Prostate gland (tissue), 2 donors: ENCODE measurements around the gene DDX54. TPM values are rescaled to one million over a fixed set of nuclear protein-coding genes. Genes with fewer than 3 reads are reported as not detected.
"Not testable (repeated sequence)": the region's sequence is repeated elsewhere in the genome, so short reads cannot be mapped to it uniquely, and the experiment has no call there.

Experiments used
- DNase-seq: peaks from one replicate; pipeline ENCODE4 v3.0.0-alpha.2; 2019; ENCODE audit warnings: low spot score
- H3K27ac ChIP-seq, 2 donors: fragments of 200-600 bp; sonication (generic); 2 replicates each; pipeline ENCODE4 v1.5.1; 2017 to 2019
- H3K27me3 ChIP-seq: fragments of 200-600 bp; sonication (generic); replicated peaks from 2 replicates; pipeline ENCODE4 v1.5.1; 2019; ENCODE audit not compliant: insufficient read depth
- H3K36me3 ChIP-seq, 2 donors: fragments of 200-600 bp; sonication (generic); 1 replicate in 1 of 2; 2 replicates in 1 of 2; pipeline versions ENCODE4 v1.5.1 to v1.8.1; 2017 to 2019
- H3K4me1 ChIP-seq: fragments of 200-600 bp; sonication (generic); replicated peaks from 2 replicates; pipeline ENCODE4 v1.5.1; 2019
- H3K4me3 ChIP-seq, 2 donors: fragments of 200-600 bp; sonication (generic); 2 replicates each; pipeline ENCODE4 v1.5.1; 2017 to 2019
- H3K9me3 ChIP-seq: fragments of 200-600 bp; sonication (generic); 2 replicates; pipeline ENCODE4 v1.5.1; 2017
- CTCF ChIP-seq, 4 experiments: fragments of 200-600 bp in 2 of 4; fragments of 450-650 bp in 2 of 4; sonication (generic) in 2 of 4; IDR thresholded peaks; 1 replicate in 3 of 4; 2 replicates in 1 of 4; pipeline ENCODE4 v1.5.1; 2016 to 2019; ENCODE audit warnings: antibody characterized with exemption in 4 of 4, mild to moderate bottlenecking in 2 of 4, moderate library complexity in 2 of 4
- POLR2A ChIP-seq: fragments of 450-650 bp; IDR thresholded peaks from one replicate; pipeline ENCODE4 v1.6.1; 2016; ENCODE audit warnings: antibody characterized with exemption, mild to moderate bottlenecking
- POLR2AphosphoS5 ChIP-seq: sonication (generic); formaldehyde crosslinking; IDR thresholded peaks from one replicate; pipeline ENCODE4 v1.6.1; 2017; ENCODE audit warnings: antibody characterized with exemption
- WGBS: methylation state at CpG from one replicate; pipeline ENCODE4 v1.1.5; 2018; 5-methylcytosine and 5-hydroxymethylcytosine counted together
- intact Hi-C: fragments of 100-400 bp; cut with DNase I; formaldehyde crosslinking; loops from one replicate; pipeline ENCODE4 v1.14.2; 2022
- total RNA-seq, 2 donors: library from RNA; depleted of rRNA; stranded (reverse); fragments of >200 nt; gene quantifications; one replicate each; pipeline ENCODE4 v1.1.0, GENCODE V29; 2016

Gene DDX54
- total RNA-seq, 2 donors from 2014 or later: 66.3 to 119 TPM

- Histone ChIP-seq H3K27ac (no peak overlapping the region), H3K27me3 (no peaks in the 10 kb centered on the region), H3K9me3 (no peaks in the 10 kb centered on the region), H3K4me3 (no peak overlapping the region), H3K4me1 (no peaks in the 10 kb centered on the region), H3K36me3 (no peaks in the 10 kb centered on the region)
- TF ChIP-seq POLR2AphosphoS5: no peak
- TF ChIP-seq POLR2A: no peak
- TF ChIP-seq CTCF (IDR thresholded peaks at IDR 0.05): no peak
- WGBS: 87% methylated on average over 1 of the region's 1 CpG
- intact Hi-C loops: no loop called here
- no peak for DNase-seq
These were observed 67.1 kb downstream of the DDX54 start for GRCh38 chr12:113118142-113118541.

- H3K9me3 ChIP-seq, intact Hi-C loops, H3K27me3 ChIP-seq: not testable (repeated sequence)
These were observed 67.6 kb downstream of the DDX54 start for GRCh38 chr12:113117684-113118083.

GRCh38 chr12:113116875-113117274, 68.4 kb downstream of the DDX54 start:
- WGBS: 37% methylated on average over 6 of the region's 6 CpGs
- Histone ChIP-seq H3K27ac (no peak overlapping the region), H3K4me3 (no peak overlapping the region)

More at GRCh38 chr12:113117684-113118083, 67.6 kb downstream of the DDX54 start:
- H3K4me1 ChIP-seq, H3K27ac ChIP-seq, H3K4me3 ChIP-seq, DNase-seq, H3K36me3 ChIP-seq: not testable (repeated sequence)
- WGBS: 69% methylated on average over 8 of the region's 8 CpGs

GRCh38 chr12:113115455-113116126, 69.7 kb downstream of the DDX54 start:
- H3K4me3 ChIP-seq: no peak overlapping the region
- DNase-seq: no peak
- no peaks in the 10 kb centered on the region for H3K4me1 ChIP-seq
- H3K27ac ChIP-seq: no peak overlapping the region
- H3K9me3 ChIP-seq: no peaks in the 10 kb centered on the region
- no peaks in the 10 kb centered on the region for H3K27me3 ChIP-seq
- WGBS: 91% methylated on average over 20 of the region's 22 CpGs
- intact Hi-C loops: no loop called here
- H3K36me3 ChIP-seq: no peaks in the 10 kb centered on the region
- TF ChIP-seq POLR2A (no peak), CTCF (IDR thresholded peaks at IDR 0.05) (no peak)

More at GRCh38 chr12:113116875-113117274, 68.4 kb downstream of the DDX54 start:
- Histone ChIP-seq H3K36me3 (no peaks in the 10 kb centered on the region), H3K27me3 (no peaks in the 10 kb centered on the region), H3K9me3 (no peaks in the 10 kb centered on the region), H3K4me1 (no peaks in the 10 kb centered on the region)
- no peak for DNase-seq
- TF ChIP-seq CTCF (IDR thresholded peaks at IDR 0.05): no peak
- TF ChIP-seq POLR2AphosphoS5: no peak
- TF ChIP-seq POLR2A: no peak
- intact Hi-C loops: no loop called here

- intact Hi-C loops: no loop called here
- DNase-seq: no peak
These were observed 70.7 kb downstream of the DDX54 start for GRCh38 chr12:113114447-113115178.

More at GRCh38 chr12:113114447-113115178, 70.7 kb downstream of the DDX54 start:
- H3K27ac ChIP-seq: no peak overlapping the region
- no peaks in the 10 kb centered on the region for H3K36me3 ChIP-seq
- H3K4me3 ChIP-seq: no peak overlapping the region
- TF ChIP-seq POLR2A: no peak
- TF ChIP-seq CTCF (IDR thresholded peaks at IDR 0.05): no peak
- TF ChIP-seq POLR2AphosphoS5: no peak
- H3K9me3 ChIP-seq: no peaks in the 10 kb centered on the region
- H3K4me1 ChIP-seq: no peaks in the 10 kb centered on the region
- WGBS: 90% methylated on average over 19 of the region's 19 CpGs
- H3K27me3 ChIP-seq: no peaks in the 10 kb centered on the region
